GM18870 (cell line): ENCODE results near the gene CATSPER4.
"Not testable (repeated sequence)": the region's sequence is repeated elsewhere in the genome, so short reads cannot be mapped to it uniquely, and the experiment has no call there.

Experiments used
- ATAC-seq: cut with Tn5 transposase; IDR thresholded peaks from one replicate; pipeline ENCODE4 v1.9.1; 2021; ENCODE audit warnings: moderate library complexity; ENCODE audit not compliant: unreplicated experiment

Gene CATSPER4

DNA sequence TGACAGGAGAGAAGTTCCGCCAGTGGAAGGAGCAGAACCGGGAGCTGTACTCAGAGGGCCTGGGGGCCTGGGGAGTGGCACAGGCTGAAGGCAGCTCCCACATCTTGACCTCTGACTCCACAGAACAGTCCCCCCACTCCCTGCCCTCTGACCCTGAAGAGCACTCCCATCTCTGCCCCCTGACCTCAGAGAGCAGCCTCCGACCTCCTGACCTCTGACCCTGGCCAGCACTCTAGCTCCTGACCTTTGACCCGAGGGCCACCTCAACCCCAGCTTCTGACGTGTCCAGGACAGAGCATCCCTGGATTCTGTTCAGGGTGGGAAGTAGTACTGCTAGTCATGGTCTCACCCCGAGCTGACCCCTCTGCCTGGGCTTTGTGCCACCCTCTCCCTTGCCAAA is 1.1 kb upstream of the CATSPER4 start:
- ATAC-seq = no peak

DNA sequence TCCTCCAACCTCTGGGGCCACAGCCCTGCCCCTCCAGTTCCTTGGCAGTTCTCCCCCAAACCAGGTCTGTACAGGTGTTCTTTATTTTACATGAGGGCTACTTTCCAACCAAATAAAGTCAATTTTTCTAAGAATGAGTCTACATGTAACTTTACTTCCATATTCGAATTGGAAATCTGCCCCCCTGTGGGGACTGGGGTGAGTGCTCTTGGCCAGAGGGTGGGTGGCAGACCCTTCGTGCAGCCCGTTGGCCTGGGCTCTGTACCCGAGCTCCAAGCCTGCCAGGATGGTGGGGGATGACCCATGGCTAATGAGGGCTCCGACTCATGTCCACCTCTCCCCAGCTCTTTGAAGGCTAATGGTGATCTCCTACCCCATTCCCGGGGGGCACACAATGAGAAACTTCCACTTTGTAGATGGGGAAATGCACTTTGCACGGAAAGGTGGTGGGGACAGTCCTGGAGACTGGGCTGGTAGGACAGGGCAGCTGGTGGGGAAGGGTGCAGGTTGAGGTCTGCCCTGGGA is 589 bp upstream of the CATSPER4 start:
- ATAC-seq = no peak

DNA sequence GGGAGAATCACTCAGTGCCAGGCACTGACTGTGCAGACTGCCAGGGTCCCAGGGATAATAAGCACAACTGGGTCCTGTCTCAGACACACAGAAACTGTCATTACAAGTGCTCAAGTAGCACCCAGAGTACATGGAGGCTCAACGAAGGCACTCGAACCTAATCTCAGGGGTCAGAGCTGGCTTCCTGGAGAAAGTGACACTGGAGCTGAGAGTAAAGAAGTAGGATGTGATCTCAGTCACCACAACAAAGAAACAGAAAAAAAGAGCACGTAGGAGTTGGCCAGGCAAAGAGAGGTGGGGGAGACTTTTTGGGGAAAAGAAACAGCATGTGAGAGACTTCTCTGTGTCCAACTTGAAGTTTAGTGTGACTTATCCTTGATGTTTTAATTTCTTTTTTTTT is 1.3 kb downstream of the CATSPER4 start:
- ATAC-seq = no peak

DNA sequence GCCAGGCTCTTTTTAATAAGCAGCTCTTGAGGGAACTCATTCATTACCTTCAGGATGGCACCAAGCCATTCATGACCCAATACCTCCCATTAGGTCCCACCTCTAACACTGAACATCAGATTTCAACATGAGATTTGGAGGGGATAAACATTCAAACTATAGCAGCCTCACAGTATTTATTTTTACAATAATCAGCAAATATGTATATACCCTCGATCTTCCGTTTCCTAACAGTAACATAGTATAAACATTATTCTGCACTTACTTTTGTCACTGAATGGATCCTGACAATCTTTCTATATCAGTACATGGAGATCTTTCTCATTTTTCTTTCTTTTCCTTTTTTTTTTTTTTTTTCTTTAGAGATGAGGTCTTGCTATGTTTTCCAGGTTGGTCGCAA is 5.4 kb downstream of the CATSPER4 start:
- ATAC-seq = no peak

DNA sequence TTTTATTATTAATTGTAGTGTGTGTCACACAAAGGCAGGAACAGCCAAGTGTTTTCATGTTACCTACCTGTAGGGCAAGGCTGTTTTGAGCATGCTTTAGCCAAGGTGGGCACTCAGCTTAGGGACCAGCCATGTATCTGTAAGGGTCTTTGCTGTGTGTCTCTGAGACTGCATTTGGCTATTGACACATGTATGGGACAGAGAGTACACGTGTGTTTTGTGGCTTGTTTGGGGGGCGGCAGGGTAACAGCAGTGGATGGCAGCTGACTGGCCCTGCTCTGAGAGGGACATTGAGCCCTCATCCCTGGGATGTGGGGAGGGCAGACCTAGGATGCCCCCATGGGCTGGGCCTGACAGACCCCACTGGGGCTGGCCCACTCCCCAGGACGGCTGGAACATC is 6.9 kb downstream of the CATSPER4 start:
- no peak for ATAC-seq

DNA sequence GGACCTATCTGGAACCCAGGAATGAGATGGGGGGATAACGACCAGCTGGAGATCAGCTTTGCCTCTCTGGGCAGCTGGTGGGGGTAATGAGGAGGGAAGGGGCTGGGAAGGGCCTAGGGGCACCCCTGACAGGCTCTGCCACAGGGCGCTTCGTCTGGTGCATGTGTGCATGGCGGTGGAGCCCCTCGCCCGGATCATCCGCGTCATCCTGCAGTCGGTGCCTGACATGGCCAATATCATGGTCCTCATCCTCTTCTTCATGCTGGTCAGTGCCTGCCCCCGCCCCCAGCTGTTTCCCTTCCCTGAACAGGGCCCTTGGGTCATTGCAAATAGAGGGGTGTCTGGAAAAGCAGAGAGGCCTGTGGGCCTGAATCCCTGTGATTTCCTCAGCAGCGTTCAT is 7.4 kb downstream of the CATSPER4 start:
- ATAC-seq = no peak

DNA sequence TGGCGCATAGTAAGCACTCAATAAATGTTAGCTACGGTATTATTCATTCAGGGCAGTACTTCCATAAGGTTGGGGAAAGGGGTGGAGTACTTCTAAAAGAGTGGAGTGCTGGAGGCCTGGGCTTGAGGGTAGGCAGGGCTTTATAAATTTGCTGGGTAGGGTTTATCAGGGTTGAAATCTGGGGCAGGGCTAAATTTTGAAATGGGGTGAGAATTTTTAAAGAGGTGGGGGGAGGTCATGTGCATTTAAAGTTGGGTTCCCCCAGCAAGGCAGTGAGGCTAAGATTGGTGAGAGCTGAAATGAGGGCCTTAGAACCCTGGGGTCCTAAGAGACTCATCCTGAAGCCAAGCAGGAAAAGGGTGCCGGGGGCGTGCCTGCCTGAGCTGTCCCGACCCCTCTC is 10.0 kb downstream of the CATSPER4 start:
- ATAC-seq = no peak

DNA sequence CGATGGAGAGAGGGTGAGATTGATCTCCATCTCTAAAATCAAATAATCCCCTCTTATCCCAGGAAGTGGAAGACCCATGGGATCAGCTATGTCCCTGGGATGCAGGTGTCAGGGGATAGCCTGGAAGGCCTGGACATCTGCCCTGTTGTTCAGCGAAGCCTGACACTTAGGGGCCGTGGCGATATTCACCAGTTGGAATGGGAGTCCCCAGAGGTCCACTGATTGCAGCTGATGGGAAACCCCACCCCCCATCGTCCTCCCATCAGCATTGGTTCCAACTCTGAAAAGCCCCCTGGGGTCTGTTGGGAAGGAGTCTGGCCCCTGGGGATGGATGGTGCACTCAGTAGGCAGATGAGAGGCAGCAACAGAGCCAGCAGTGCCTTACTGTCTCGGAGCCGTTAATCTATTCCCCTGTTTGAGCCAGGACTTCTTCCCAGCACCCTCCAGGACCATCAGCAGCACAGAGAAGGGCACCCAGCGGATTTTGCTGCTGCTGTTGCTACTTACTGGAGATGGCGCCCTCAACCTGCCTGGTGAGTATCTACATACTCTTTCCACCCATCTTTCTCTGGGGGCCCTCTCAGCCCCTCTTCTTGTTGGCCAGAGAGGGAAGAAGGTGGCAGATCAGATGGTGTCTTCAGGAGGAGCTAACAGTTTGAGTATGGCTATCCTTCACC is 13.4 kb downstream of the CATSPER4 start:
- no peak for ATAC-seq

DNA sequence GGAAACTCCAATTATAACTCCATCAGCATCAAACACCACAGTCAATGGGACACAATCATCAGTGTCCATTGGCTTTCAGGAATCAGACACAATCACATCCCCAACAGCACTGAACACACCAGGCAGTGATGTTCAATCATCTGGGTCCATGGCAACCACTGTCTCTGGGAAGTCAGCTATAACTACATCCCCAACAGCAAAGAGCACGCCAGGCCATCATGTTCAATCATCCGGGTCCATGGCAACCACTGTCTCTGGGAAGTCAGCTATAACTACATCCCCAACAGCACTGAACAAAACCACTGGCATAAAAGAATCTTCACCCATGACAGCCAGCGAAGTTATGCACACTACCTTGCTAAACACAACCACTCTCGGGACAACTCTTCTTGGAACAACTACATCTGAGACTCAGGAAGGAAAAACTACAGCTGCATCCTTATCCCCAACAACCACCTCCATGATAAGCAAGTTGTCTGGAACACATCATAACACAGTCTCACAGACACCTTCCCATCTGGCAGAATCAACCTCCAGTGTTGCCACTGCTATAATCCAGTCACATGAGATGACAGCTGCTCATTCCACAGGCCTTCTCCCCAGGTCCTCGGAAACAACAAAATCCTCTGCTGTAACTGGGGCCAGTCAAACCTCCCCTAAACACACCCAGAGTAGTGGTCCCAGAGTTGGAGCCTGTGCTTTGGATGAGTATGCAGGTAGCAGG is 19.9 kb downstream of the CATSPER4 start:
- ATAC-seq = no peak

DNA sequence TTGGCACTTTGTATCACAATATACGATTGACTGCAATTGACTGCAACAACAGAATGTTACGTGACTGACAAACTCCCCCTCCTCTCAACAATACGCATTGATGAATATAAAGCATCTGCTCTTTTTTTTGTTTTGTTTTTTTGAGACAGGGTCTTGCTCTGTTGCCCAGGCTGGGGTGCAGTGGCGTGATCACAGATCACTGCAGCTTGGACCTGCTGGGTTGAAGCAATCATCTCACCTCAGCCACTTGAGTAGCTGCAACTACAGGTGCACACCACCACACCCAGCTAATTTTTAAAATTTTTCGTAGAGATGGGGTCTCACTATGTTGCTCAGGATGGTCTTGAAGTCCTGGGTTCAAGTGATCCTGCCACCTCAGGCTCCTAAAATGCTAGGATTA is 22.3 kb downstream of the CATSPER4 start:
- no peak for ATAC-seq

DNA sequence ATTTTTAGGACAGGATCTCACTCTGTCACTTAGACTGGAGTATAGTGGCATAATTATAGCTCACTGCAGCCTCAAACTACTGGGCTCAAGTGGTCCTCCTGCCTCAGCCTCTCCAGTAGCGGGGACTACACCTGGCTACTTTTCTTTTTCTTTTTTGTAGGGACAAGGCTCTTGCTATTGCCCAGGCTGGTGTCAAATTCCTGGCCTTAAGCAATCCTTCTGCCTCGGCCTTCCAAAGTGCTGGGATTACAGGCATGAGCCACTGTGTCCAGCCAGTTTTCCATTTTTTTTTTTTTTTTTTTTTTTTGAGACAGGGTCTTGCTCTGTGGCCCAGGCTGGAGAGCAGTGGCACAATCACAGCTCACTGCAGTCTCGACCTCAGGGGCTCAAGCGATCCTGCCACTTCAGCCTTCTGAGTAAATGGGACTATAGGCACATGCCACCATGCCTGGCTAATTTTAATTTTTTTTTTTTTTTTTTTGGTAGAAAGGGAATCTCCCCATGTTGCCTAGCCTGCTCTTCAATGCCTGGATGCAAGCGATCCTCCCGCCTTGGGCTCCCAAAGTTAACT is 23.0 kb downstream of the CATSPER4 start:
- no peak for ATAC-seq

DNA sequence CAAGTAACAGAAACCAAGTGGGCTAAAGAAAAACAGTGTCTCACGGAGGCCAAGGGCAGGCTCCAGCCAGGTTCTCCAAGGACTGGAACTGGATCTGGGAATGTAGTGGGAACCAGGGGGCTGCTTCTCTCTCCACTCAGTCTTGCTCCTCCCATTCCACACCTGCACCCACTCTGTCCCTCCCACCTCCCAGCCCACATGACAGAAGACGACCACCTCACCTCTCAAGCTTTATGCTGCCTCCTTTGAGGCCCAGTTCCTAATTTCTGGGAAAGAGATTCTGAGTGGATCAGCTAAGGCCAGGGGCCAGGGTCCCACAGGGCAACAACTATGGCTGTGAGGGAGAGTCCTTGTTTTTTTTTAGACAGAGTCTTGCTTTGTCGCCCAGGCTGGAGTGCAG is 24.8 kb downstream of the CATSPER4 start:
- ATAC-seq = no peak

DNA sequence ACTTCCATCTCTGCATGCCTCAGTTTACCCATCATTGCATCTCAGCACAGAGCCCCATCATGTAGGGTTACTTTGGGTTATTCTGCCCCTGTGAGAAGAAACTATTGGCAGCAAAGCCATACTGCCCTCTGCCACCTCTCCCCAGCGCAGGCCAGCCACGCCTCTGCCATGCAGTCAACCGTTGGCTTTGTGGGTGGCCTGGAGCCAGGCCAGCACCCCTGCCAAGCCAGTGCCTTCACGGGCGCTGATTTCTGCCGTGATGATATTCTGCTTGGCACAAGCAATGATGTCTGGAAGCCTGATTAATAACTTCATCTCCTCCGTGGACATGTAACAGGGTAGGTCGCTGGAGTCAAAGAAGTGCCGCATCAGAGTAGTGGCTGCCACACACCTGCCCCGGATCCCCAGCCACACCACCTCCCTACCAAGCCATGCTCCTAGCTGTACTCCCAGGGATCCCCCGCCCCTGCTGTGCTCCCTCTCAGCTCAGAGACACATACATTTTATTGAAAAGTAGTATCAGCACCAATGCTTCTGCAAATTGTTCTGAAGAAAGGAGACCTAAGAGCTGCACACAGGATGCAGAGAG is 28.6 kb downstream of the CATSPER4 start:
- no peak for ATAC-seq

DNA sequence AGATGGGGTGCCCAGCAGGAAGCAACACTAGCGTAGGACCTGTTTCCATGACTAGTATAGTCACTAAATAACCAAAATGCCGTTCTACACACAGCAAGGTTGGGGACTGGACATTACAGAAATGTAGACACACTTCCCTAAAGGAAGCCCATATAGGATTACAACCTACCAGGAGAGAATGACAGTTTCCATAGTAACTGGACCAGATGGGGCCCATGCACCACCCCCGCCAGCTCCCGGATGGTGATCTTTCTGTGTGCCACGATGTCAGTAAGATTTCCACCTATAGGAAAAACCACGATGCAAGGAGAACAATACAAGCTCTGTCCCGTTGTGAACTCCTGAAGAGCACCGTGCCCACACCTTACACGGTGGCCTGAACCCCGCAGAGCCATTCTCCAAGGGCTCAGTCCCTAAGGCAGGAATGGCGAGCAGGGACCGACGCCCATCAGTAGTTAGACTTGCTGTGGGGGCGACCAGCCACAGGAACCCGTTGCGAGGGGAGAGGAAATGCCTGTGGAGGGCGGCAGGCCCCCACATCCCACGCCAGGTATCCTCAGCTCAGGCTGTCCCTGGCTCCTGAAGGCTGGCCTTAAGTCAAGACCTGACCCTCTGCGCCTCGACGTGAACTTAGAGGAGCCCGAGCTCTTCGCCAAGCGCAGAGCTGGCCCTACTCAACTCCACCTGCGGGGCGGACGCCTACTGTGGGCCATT is 30.0 kb downstream of the CATSPER4 start:
- no peak for ATAC-seq

DNA sequence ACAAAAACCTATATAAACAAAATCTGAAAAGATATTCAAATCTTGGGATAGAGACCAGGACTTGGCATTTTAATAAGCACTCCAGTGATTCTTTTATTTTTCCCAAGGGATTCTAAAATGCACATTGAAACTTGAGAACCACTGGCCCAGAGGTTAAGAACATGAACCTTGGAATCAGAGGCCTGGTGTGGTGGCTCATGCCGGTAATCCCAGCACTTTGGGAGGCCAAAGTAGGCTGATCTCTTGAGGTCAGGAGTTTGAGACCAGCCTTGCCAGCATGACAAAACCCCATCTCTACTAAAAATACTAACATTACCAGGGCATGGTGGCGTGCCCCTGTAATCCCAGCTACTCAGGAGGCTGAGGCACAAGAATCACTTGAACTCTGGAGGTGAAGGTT is 30.7 kb downstream of the CATSPER4 start:
- ATAC-seq = no peak

DNA sequence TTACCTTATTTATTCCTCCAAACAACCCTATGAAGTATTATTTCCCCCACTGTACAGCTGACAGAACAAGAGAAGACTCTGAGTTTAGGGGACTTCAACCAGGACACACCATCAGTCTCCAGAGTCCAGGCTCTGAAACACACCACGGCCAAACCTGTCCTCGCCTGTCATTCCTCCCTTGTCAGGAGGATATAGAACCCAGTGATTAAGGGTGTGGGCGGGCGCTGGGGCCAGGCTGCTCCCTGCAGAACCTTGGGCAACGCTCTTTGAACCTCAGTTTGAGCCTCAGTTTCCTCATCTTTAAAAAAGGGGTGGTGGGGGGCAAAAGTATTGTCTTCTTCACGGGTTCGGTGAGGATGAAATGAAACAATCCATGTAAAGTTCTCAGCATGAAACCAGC is 34.2 kb downstream of the CATSPER4 start:
- no peak for ATAC-seq

DNA sequence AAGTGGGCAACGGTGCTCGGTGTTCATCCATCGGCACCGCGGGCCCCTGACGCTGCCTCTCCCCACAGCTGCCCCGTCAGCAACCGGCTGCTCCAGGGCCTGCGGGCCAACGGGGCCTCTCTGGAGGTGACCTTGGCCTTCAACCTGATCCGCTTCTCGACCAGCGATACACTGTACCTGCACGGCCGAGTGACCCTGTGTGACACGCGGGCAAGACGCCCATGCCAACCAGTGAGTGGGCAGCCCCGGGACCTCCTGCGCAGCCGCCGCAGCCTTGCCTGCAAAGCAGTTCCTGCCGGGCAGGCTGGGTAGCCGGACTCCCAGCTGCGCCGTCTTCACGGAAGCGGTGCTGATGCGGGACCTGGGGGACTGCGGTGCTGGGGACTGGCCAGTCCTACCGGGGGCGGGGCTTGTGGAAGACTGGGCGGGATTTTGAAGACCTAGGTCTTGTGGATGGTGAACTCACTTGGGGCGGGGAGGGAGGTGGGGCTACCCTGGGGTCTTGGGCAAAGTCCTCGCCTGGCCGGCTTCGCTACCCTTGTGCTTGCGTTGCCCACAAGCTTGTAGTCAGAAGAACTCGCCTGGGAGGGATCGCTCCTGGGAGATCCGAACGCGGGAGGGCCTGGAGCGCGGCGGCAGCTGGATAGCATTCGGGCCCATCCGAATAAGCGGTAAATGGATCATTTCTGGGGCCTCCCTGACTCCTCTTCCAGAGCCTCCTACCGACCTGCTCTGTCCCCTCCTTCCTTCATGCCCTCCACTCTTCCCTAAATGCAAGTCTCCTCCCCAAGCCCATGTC is 34.8 kb downstream of the CATSPER4 start:
- no peak for ATAC-seq

DNA sequence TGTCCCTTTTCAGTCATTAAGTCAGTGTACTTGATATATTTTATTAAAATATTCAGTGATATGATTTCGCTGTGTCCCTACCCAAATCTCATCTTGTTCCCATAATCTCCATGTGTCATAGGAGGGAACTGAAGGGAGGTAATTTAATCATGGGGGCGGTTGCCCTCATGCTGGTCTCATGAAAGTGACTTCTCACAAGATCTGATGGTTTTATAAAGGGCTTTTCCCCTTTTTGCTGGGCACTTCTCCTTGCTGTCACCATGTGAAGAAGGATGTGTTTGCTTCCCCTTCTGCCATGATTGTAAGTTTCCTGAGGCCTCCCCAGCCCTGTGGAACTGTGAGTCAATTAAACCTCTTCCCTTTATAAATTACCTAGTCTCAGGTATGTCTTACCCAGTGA is 40.3 kb downstream of the CATSPER4 start:
- not testable (repeated sequence) for ATAC-seq

DNA sequence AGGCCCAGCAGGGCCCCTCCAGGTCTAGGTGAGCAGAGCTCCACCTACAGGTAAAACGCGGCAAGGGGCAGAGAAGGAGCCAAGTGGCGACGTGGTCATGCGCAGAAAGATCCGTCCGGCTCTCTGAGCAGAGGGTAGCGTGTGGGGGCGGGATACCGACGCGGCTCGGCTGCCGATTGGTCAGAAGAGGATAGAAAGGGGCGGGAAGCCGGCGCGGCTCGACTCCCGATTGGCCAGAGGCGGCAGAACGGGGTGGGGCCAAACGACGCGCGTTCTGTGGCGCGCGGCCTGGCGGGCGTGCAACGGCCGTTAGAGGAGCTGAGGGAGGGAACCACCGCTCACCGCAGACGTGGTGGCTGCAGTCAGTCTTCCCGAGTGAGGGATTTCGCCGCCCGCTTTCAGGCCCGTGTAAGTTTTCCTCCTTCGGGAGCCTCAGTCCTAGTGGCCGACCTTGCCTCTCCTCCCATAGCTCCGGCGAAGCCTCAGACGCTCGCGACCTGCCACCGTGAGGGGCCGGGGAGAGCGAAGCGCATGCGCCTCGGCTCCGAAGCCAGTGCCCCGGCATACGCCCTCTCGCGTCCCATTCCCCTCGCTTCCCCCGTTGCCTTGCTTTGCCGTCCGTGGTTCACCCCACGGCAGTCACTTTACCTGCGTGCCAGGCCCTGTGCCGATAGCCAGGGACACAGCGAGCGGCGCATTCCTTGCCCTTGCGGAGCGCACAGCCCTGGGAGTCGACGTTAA is 43.7 kb downstream of the CATSPER4 start, which contains the start of gene CEP85:
TSS of gene CEP85 (plus strand) at position 298 of the 741 bp plus-strand sequence. CDS start 5,584 bp downstream, outside the sequence.
- peak; percentile 76 for ATAC-seq
